Spleen (tissue), 11 donors: ENCODE measurements around the gene N4BP3. TPM values are rescaled to one million over a fixed set of nuclear protein-coding genes. Genes with fewer than 3 reads are reported as not detected.

Source experiments
- DNase-seq: peaks from one replicate; pipeline ENCODE4 v3.0.0-alpha.2; 2020
- H3K27ac ChIP-seq, 8 donors: fragments of 200-600 bp; sonication (generic) in 7 of 8; 1 replicate in 4 of 8; 2 replicates in 4 of 8; pipeline versions ENCODE4 v1.5.0 to v1.8.0; 2016 to 2021; ENCODE audit warnings: inconsistent platforms in 4 of 8, mild to moderate bottlenecking in 4 of 8, moderate library complexity in 1 of 8
- H3K27me3 ChIP-seq, 7 donors: fragments of 200-600 bp; sonication (generic) in 6 of 7; replicated peaks in 1 of 7; 1 replicate in 4 of 7; 2 replicates in 3 of 7; pipeline versions ENCODE4 v1.5.0 to v1.8.0; 2016 to 2021; ENCODE audit warnings: inconsistent platforms in 3 of 7, mild to moderate bottlenecking in 1 of 7
- H3K36me3 ChIP-seq, 6 donors: fragments of 200-600 bp; sonication (generic) in 5 of 6; 1 replicate in 4 of 6; 2 replicates in 2 of 6; pipeline versions ENCODE4 v1.5.0 to v1.8.0; 2016 to 2021; ENCODE audit warnings: inconsistent platforms in 2 of 6
- H3K4me1 ChIP-seq, 6 donors: fragments of 200-600 bp; sonication (generic) in 5 of 6; 1 replicate in 3 of 6; 2 replicates in 3 of 6; pipeline versions ENCODE4 v1.5.0 to v1.8.0; 2016 to 2021; ENCODE audit warnings: inconsistent platforms in 3 of 6
- H3K4me3 ChIP-seq, 8 donors: fragments of 200-600 bp; sonication (generic) in 7 of 8; 1 replicate in 4 of 8; 2 replicates in 4 of 8; pipeline versions ENCODE4 v1.5.0 to v1.8.0; 2016 to 2021; ENCODE audit warnings: inconsistent platforms in 4 of 8, mild to moderate bottlenecking in 4 of 8, moderate library complexity in 2 of 8
- H3K9me3 ChIP-seq, 8 donors: fragments of 200-600 bp; sonication (generic) in 7 of 8; 1 replicate in 4 of 8; 2 replicates in 4 of 8; pipeline versions ENCODE4 v1.5.0 to v1.8.0; 2016 to 2021; ENCODE audit warnings: inconsistent platforms in 4 of 8
- POLR2A ChIP-seq, 3 donors: fragments of 450-650 bp; IDR thresholded peaks; one replicate each; pipeline ENCODE4 v1.5.1; 2017; ENCODE audit warnings: antibody characterized with exemption in 3 of 3, mild to moderate bottlenecking in 1 of 3
- POLR2AphosphoS5 ChIP-seq, 3 donors: sonication (generic); formaldehyde crosslinking; IDR thresholded peaks; one replicate each; pipeline ENCODE4 v1.5.1; 2017; ENCODE audit warnings: antibody characterized with exemption in 3 of 3
- WGBS, 5 donors: extraction: QIAGEN DNeasy Blood & Tissue Kit in 3 of 5; methylation state at CpG; one replicate each; pipeline versions ENCODE4 v1.1.5 to v1.1.7; 2013 to 2018; 5-methylcytosine and 5-hydroxymethylcytosine counted together
- intact Hi-C: fragments of 100-400 bp; cut with DNase I; formaldehyde crosslinking; loops from one replicate; pipeline ENCODE4 v1.15.0; 2023; ENCODE audit warnings: low total_unique reads
- polyA plus RNA-seq, 3 donors: library from polyadenylated mRNA; stranded (reverse); fragments of 200-250 nt; gene quantifications; one replicate each; pipeline ENCODE4 v1.2.1, GENCODE V29; 2013
- total RNA-seq, 7 donors: library from RNA; depleted of rRNA in 3 of 7; stranded (reverse); fragments of >200 nt in 3 of 7; fragmentation: NEBNext Ultra II Directional in 4 of 7; extraction: Animal tissue kit (Norgen Biotek cat#: 25700) in 4 of 7; gene quantifications; one replicate each; pipeline versions ENCODE4 v1.1.0 to v1.2.1, GENCODE V29; 2016 to 2021
- TF ChIP-seq, protein P1 (sequence below), 11 experiments: fragments of 200-600 bp in 7 of 11; fragments of 450-650 bp in 4 of 11; sonication (generic) in 4 of 11; IDR thresholded peaks in 8 of 11; conservative IDR thresholded peaks in 3 of 11; 1 replicate in 7 of 11; 2 replicates in 4 of 11; pipeline versions ENCODE4 v1.4.0 to v1.8.0; 2016 to 2021; ENCODE audit warnings: antibody characterized with exemption in 11 of 11, inconsistent platforms in 4 of 11, mild to moderate bottlenecking in 1 of 11
- donor health status: healthy with polysubstance abuse.
- donor health status: DM: no; HTN: no; CAD: no; lungs with moderate emphysema.
- donor health status: DM: no; HTN: no; CAD: no.
- donor health status: Bipolar disorder and iron deficiency.
- donor health status: healthy.
- donor health status: DM: no; HTN: no; CAD: no.
- donor health status: DM: yes; HTN: yes; CAD: no.

Gene N4BP3
- total and polyA plus RNA-seq, 10 donors: 1.2 to 6.6 (median 3.5) TPM

DNA sequence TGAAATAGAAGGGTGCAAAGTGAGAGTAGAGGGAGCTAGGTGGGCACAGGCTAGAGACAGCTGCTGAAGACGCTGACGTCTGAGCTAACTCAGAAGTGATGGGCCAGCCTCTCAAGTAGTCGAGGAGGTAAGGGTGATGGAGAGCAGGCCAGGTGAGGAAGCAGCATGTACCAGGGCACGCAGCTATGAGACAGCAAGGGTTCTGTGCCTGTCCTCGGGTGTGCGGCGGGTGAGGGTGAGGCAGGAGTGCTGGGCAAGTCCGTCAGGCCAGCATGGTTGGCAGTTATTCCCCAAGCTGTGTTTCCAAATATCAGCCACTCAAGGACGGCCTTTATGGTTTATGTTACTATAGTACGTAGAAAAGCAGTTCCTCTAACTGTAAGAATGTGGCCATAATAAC is 23.7 kb downstream of the N4BP3 start:
- 83 to 91% (median 87%) methylated on average over 10 of the region's 10 CpGs for WGBS, 5 donors
- H3K4me3 ChIP-seq: no peak overlapping the region
- TF ChIP-seq POLR2AphosphoS5 (IDR thresholded peaks at IDR 0.05): peak in 1 of 3 donors; percentile 8
- TF ChIP-seq POLR2A (IDR thresholded peaks at IDR 0.05): no peak
- no peaks in the 10 kb centered on the region for H3K9me3 ChIP-seq
- H3K27ac ChIP-seq: no peak overlapping the region
- intact Hi-C loops: no loop called here
- peaks cover 0 to 90% (median 29%) of the 10 kb centered on the region in 6 donors for H3K36me3 ChIP-seq
- H3K4me1 ChIP-seq: peaks cover 2 to 12% (median 5%) of the 10 kb centered on the region in 6 donors
- no peak for DNase-seq
- no peaks in the 10 kb centered on the region for H3K27me3 ChIP-seq

DNA sequence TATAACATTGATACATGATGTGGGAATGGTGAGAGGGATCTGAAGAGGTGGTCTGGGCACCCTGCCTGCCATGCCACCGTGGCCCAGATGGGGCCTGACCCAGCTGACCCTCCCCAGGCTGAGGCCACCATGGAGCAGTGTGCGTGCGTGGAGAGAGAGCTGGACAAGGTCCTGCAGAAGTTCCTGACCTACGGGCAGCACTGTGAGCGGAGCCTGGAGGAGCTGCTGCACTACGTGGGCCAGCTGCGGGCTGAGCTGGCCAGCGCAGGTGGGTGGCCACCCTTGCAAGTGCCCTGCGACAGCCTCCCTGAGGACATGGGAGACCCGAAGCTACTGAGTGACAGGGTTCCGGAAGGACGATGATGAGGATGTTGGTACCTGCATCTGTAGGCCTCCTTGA is 24.7 kb downstream of the N4BP3 start:
- H3K27me3 ChIP-seq: no peaks in the 10 kb centered on the region
- TF ChIP-seq, protein P1, sequence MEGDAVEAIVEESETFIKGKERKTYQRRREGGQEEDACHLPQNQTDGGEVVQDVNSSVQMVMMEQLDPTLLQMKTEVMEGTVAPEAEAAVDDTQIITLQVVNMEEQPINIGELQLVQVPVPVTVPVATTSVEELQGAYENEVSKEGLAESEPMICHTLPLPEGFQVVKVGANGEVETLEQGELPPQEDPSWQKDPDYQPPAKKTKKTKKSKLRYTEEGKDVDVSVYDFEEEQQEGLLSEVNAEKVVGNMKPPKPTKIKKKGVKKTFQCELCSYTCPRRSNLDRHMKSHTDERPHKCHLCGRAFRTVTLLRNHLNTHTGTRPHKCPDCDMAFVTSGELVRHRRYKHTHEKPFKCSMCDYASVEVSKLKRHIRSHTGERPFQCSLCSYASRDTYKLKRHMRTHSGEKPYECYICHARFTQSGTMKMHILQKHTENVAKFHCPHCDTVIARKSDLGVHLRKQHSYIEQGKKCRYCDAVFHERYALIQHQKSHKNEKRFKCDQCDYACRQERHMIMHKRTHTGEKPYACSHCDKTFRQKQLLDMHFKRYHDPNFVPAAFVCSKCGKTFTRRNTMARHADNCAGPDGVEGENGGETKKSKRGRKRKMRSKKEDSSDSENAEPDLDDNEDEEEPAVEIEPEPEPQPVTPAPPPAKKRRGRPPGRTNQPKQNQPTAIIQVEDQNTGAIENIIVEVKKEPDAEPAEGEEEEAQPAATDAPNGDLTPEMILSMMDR (IDR thresholded peaks at IDR 0.05 in 8 of 11, conservative IDR thresholded peaks at IDR 0.05 in 3 of 11): no peak
- TF ChIP-seq POLR2AphosphoS5 (IDR thresholded peaks at IDR 0.05): peak in 2 of 3 donors; percentile 27 to 54
- TF ChIP-seq POLR2A (IDR thresholded peaks at IDR 0.05): no peak
- peaks cover 0 to 6% (median 0%) of the 10 kb centered on the region in 6 donors for H3K4me1 ChIP-seq
- DNase-seq: no peak
- WGBS, 5 donors: 83 to 95% (median 93%) methylated on average over 11 to 12 of the region's 12 CpGs
- no peak overlapping the region for H3K4me3 ChIP-seq
- H3K27ac ChIP-seq: no peak overlapping the region
- no peaks in the 10 kb centered on the region for H3K9me3 ChIP-seq
- H3K36me3 ChIP-seq: peaks cover 0 to 100% (median 39%) of the 10 kb centered on the region in 6 donors
- intact Hi-C loops: no loop called here

DNA sequence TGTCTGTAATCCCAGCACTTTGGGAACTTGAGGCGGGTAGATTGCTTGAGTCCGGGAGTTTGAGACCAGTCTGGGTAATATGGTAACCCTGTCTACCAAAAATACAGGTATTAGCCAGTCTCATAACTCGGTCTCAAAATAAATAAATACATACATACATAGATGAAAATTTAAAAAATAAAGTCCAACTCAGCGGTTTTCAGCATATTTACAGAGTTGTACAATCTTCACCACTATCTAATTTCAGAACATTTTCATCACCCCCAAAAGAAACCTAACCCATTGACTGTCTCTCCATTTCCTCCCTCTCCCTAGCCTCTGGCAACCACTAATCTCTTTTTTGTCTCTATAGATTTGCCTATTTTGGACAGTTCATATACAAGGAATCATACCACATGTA is 28.2 kb downstream of the N4BP3 start:
- H3K4me3 ChIP-seq: no peak overlapping the region
- H3K27ac ChIP-seq: no peak overlapping the region
- DNase-seq: no peak
- TF ChIP-seq POLR2AphosphoS5 (IDR thresholded peaks at IDR 0.05): no peak
- TF ChIP-seq, protein P1 (IDR thresholded peaks at IDR 0.05 in 8 of 11, conservative IDR thresholded peaks at IDR 0.05 in 3 of 11): no peak
- TF ChIP-seq POLR2A (IDR thresholded peaks at IDR 0.05): no peak
- H3K9me3 ChIP-seq: no peaks in the 10 kb centered on the region
- H3K4me1 ChIP-seq: peaks cover 0 to 8% (median 0%) of the 10 kb centered on the region in 6 donors
- WGBS, 5 donors: 95 to 98% (median 97%) methylated on average over 4 of the region's 4 CpGs
- peaks cover 0 to 100% (median 60%) of the 10 kb centered on the region in 6 donors for H3K36me3 ChIP-seq
- H3K27me3 ChIP-seq: no peaks in the 10 kb centered on the region
- intact Hi-C loops: no loop called here

DNA sequence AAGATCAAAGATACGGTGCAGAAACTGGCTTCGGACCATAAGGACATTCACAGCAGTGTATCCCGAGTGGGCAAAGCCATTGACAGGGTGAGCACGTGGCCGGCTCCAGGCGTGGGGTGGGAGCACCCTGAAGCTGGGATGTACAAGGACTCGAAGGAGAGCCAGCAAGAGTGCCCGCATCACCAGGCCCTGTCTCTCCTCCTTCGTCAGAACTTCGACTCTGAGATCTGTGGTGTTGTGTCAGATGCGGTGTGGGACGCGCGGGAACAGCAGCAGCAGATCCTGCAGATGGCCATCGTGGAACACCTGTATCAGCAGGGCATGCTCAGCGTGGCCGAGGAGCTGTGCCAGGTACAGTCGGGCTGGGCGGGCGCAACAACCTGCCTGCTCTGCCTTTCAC is 29.3 kb downstream of the N4BP3 start:
- no peaks in the 10 kb centered on the region for H3K9me3 ChIP-seq
- peaks cover 0 to 8% (median 0%) of the 10 kb centered on the region in 6 donors for H3K4me1 ChIP-seq
- H3K27ac ChIP-seq: no peak overlapping the region
- TF ChIP-seq POLR2AphosphoS5 (IDR thresholded peaks at IDR 0.05): peak in 1 of 3 donors; percentile 58
- TF ChIP-seq, protein P1 (IDR thresholded peaks at IDR 0.05 in 8 of 11, conservative IDR thresholded peaks at IDR 0.05 in 3 of 11): no peak
- no peak for TF ChIP-seq POLR2A (IDR thresholded peaks at IDR 0.05)
- H3K36me3 ChIP-seq: peaks cover 0 to 100% (median 69%) of the 10 kb centered on the region in 6 donors
- intact Hi-C loops: no loop called here
- no peaks in the 10 kb centered on the region for H3K27me3 ChIP-seq
- WGBS, 5 donors: 89 to 98% (median 95%) methylated on average over 20 of the region's 20 CpGs
- DNase-seq: no peak
- H3K4me3 ChIP-seq: no peak overlapping the region
